Breast epithelium (tissue), 3 donors: Measurements from ENCODE around the gene PRR4.

Experiments used
- CTCF ChIP-seq, 3 donors: fragments of 450-650 bp; IDR thresholded peaks; one replicate each; pipeline ENCODE4 v1.5.1; 2016 to 2017; ENCODE audit warnings: antibody characterized with exemption in 3 of 3, mild to moderate bottlenecking in 3 of 3, moderate library complexity in 3 of 3
- POLR2A ChIP-seq: fragments of 450-650 bp; IDR thresholded peaks from one replicate; pipeline ENCODE4 v1.6.1; 2016; ENCODE audit warnings: antibody characterized with exemption, mild to moderate bottlenecking, moderate library complexity
- POLR2AphosphoS5 ChIP-seq, 3 donors: sonication (generic); formaldehyde crosslinking; IDR thresholded peaks; one replicate each; pipeline ENCODE4 v1.6.1; 2017; ENCODE audit warnings: antibody characterized with exemption in 3 of 3

- TF ChIP-seq POLR2A (no peak), POLR2AphosphoS5 (IDR thresholded peaks at IDR 0.05) (no peak), CTCF (IDR thresholded peaks at IDR 0.05) (no peak)
These were observed 47.6 kb upstream of the PRR4 start for GRCh38 chr12:10896854-10897253.
